SK-N-SH treated with all-trans-retinoic acid at 6 μM for 48 hours (cell line): Measurements from ENCODE around the gene CDX2.

Source experiments
- ATAC-seq: fragments of 200-7000 bp; cut with Tn5 transposase; 3 replicates; pipeline ENCODE4 v1.9.1; 2020; ENCODE audit warnings: mild to moderate bottlenecking, moderate library complexity
- ARNTL ChIP-seq: fragments of 450-650 bp; formaldehyde crosslinking; IDR thresholded peaks from 2 replicates; pipeline ENCODE4 v1.5.0; 2020; ENCODE audit warnings: low read depth, mild to moderate bottlenecking, moderate library complexity, borderline replicate concordance
- BACH2 ChIP-seq: fragments of 250-450 bp; sonication (Bioruptor Pico); IDR thresholded peaks from 2 replicates; pipeline ENCODE4 v1.9.0; 2021; ENCODE audit warnings: mild to moderate bottlenecking, borderline replicate concordance
- CSDC2 ChIP-seq: fragments of 250-450 bp; sonication (Bioruptor Pico); IDR thresholded peaks from 2 replicates; pipeline ENCODE4 v1.5.0; 2020; ENCODE audit warnings: mild to moderate bottlenecking, moderate library complexity
- CSRNP3 ChIP-seq: fragments of 250-450 bp; sonication (Bioruptor Pico); IDR thresholded peaks from 2 replicates; pipeline ENCODE4 v1.5.1; 2021; ENCODE audit warnings: mild to moderate bottlenecking, moderate library complexity
- ESRRG ChIP-seq: fragments of 250-450 bp; sonication (Bioruptor Pico); IDR thresholded peaks from 2 replicates; pipeline ENCODE4 v1.6.1; 2021; ENCODE audit warnings: mild to moderate bottlenecking
- GLIS3 ChIP-seq: fragments of 250-450 bp; sonication (Bioruptor Pico); IDR thresholded peaks from 2 replicates; pipeline ENCODE4 v1.5.0; 2020; ENCODE audit warnings: mild to moderate bottlenecking, moderate library complexity
- ISL1 ChIP-seq: fragments of 250-450 bp; sonication (Bioruptor Pico); IDR thresholded peaks from 2 replicates; pipeline ENCODE4 v2.1.2; 2022; ENCODE audit warnings: mild to moderate bottlenecking, moderate library complexity
- OSR1 ChIP-seq: fragments of 250-450 bp; sonication (Bioruptor Pico); IDR thresholded peaks from 2 replicates; pipeline ENCODE4 v1.8.0; 2022; ENCODE audit warnings: moderate library complexity, mild to moderate bottlenecking, inconsistent platforms
- PATZ1 ChIP-seq: fragments of 250-450 bp; sonication (Bioruptor Pico); IDR thresholded peaks from 2 replicates; pipeline ENCODE4 v1.8.0; 2020; ENCODE audit warnings: mild to moderate bottlenecking, moderate library complexity, borderline replicate concordance
- RARB ChIP-seq: fragments of 250-450 bp; sonication (Bioruptor Pico); IDR thresholded peaks from 2 replicates; pipeline ENCODE4 v1.8.0; 2021; ENCODE audit warnings: mild to moderate bottlenecking, moderate library complexity
- SNAI2 ChIP-seq: fragments of 250-450 bp; sonication (Bioruptor Pico); IDR thresholded peaks from 2 replicates; pipeline ENCODE4 v1.5.0; 2020; ENCODE audit warnings: mild to moderate bottlenecking, moderate library complexity
- TCF4 ChIP-seq: fragments of 250-450 bp; sonication (Bioruptor Pico); IDR thresholded peaks from 2 replicates; pipeline ENCODE4 v1.8.0; 2021; ENCODE audit warnings: mild to moderate bottlenecking, moderate library complexity, borderline replicate concordance
- TOX ChIP-seq: fragments of 250-450 bp; sonication (Bioruptor Pico); IDR thresholded peaks from 2 replicates; pipeline ENCODE4 v1.8.0; 2021; ENCODE audit warnings: mild to moderate bottlenecking, moderate library complexity, borderline replicate concordance
- TSHZ2 ChIP-seq: fragments of 250-450 bp; sonication (Bioruptor Pico); IDR thresholded peaks from 2 replicates; pipeline ENCODE4 v1.5.0; 2020; ENCODE audit warnings: mild to moderate bottlenecking, moderate library complexity
- ZC3H10 ChIP-seq: fragments of 250-450 bp; sonication (Bioruptor Pico); IDR thresholded peaks from 2 replicates; pipeline ENCODE4 v1.5.1; 2021; ENCODE audit warnings: mild to moderate bottlenecking, moderate library complexity
- ZFP3 ChIP-seq: fragments of 250-450 bp; sonication (Bioruptor Pico); IDR thresholded peaks from 2 replicates; pipeline ENCODE4 v1.5.0; 2020; ENCODE audit warnings: mild to moderate bottlenecking, moderate library complexity
- ZFP30 ChIP-seq: fragments of 450-650 bp; formaldehyde crosslinking; IDR thresholded peaks from 2 replicates; pipeline ENCODE4 v1.5.0; 2022; ENCODE audit warnings: mild to moderate bottlenecking, moderate library complexity
- ZNF565 ChIP-seq: fragments of 450-650 bp; formaldehyde crosslinking; conservative IDR thresholded peaks from 2 replicates; pipeline ENCODE4 v1.5.0; 2020; ENCODE audit warnings: low read depth, mild to moderate bottlenecking, moderate library complexity
- ZNF70 ChIP-seq: fragments of 450-650 bp; formaldehyde crosslinking; IDR thresholded peaks from 2 replicates; pipeline ENCODE4 v1.5.0; 2020; ENCODE audit warnings: mild to moderate bottlenecking, moderate library complexity
- ZNF8 ChIP-seq: fragments of 450-650 bp; formaldehyde crosslinking; IDR thresholded peaks from 2 replicates; pipeline ENCODE4 v1.5.0; 2020; ENCODE audit warnings: mild to moderate bottlenecking, moderate library complexity
- TF ChIP-seq, protein P1 (sequence below): fragments of 250-450 bp; sonication (Bioruptor Pico); IDR thresholded peaks from 2 replicates; pipeline ENCODE4 v1.8.0; 2021; ENCODE audit warnings: low read depth, mild to moderate bottlenecking, moderate library complexity, borderline replicate concordance
- TF ChIP-seq, protein P2 (sequence below): fragments of 250-450 bp; sonication (Bioruptor Pico); IDR thresholded peaks from 2 replicates; pipeline ENCODE4 v1.5.1; 2020; ENCODE audit warnings: low read depth, mild to moderate bottlenecking, moderate library complexity

Gene CDX2

DNA sequence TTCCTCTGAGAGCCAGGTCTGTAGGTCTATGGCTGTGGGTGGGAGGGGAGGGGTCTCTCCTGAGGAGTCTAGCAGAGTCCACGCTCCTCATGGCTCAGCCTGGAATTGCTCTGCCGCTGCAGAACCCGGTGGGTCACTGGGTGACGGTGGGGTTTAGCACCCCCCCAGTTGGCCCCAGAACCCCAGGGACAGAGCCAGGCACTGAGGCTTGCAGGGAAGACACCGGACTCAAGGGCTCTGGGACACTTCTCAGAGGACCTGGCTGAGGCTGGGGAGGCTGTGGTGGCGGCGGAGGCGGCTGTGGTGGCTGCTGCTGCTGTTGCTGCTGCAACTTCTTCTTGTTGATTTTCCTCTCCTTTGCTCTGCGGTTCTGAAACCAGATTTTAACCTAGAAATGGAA is 6.1 kb downstream of the CDX2 start:
- no peak for ATAC-seq
- no peak for TF ChIP-seq ZC3H10 (CRISPR knock-in tag)
- no peak for TF ChIP-seq BACH2 (CRISPR knock-in tag)
- TF ChIP-seq TSHZ2 (CRISPR knock-in tag), result no peak
- TF ChIP-seq ZNF565 (CRISPR knock-in tag), result no peak
- no peak for TF ChIP-seq ZFP30 (CRISPR knock-in tag)
- TF ChIP-seq RARB (CRISPR knock-in tag), result no peak
- TF ChIP-seq CSDC2 (CRISPR knock-in tag), result no peak
- no peak for TF ChIP-seq CSRNP3 (CRISPR knock-in tag)
- no peak for TF ChIP-seq PATZ1
- TF ChIP-seq ISL1 (CRISPR knock-in tag), result no peak
- TF ChIP-seq TCF4 (CRISPR knock-in tag), result no peak
- TF ChIP-seq, protein P1, sequence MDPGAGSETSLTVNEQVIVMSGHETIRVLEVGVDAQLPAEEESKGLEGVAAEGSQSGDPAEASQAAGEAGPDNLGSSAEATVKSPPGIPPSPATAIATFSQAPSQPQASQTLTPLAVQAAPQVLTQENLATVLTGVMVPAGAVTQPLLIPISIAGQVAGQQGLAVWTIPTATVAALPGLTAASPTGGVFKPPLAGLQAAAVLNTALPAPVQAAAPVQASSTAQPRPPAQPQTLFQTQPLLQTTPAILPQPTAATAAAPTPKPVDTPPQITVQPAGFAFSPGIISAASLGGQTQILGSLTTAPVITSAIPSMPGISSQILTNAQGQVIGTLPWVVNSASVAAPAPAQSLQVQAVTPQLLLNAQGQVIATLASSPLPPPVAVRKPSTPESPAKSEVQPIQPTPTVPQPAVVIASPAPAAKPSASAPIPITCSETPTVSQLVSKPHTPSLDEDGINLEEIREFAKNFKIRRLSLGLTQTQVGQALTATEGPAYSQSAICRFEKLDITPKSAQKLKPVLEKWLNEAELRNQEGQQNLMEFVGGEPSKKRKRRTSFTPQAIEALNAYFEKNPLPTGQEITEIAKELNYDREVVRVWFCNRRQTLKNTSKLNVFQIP (CRISPR knock-in tag), result no peak
- no peak for TF ChIP-seq TOX (CRISPR knock-in tag)
- no peak for TF ChIP-seq SNAI2 (CRISPR knock-in tag)
- TF ChIP-seq ZNF8 (CRISPR knock-in tag), result no peak
- TF ChIP-seq GLIS3 (CRISPR knock-in tag), result no peak
- TF ChIP-seq ARNTL (CRISPR knock-in tag), result no peak
- no peak for TF ChIP-seq OSR1 (CRISPR knock-in tag)
- TF ChIP-seq, protein P2, sequence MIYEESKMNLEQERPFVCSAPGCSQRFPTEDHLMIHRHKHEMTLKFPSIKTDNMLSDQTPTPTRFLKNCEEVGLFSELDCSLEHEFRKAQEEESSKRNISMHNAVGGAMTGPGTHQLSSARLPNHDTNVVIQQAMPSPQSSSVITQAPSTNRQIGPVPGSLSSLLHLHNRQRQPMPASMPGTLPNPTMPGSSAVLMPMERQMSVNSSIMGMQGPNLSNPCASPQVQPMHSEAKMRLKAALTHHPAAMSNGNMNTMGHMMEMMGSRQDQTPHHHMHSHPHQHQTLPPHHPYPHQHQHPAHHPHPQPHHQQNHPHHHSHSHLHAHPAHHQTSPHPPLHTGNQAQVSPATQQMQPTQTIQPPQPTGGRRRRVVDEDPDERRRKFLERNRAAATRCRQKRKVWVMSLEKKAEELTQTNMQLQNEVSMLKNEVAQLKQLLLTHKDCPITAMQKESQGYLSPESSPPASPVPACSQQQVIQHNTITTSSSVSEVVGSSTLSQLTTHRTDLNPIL (CRISPR knock-in tag), result no peak

DNA sequence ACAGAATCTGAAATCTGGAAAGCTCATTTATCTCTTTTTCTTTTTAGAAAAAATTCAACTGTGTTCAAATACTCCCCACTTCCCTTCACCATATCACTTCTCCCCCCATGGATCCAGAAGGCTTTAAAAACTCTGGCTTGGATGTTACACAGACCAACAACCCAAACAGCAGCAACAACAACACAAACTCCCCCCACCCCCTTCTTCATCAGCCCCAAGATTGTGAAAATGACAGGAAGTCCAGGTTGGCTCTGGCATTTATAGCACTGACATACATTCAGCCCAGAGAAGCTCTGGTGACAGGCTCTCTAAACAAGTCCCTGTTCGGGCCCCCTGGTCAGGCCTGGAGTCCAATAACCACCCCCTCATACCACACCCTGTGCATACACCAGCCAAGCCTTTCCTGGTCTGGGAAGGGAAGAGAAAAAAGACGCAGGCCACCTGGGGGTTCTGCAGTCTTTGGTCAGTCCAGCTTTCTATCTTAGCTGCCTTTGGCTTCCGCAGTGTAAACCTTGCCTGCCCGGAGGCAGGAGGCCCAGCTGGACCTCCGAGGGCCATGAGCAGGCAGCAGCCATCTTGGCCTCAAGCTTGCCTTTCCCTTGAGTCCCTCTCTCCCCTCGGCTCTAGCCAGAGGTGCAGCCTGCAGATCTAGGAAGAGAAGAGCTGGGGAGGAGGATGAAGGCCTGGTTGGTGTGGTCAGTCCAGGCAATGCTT is 6.8 kb downstream of the CDX2 start:
- no peak for ATAC-seq
- TF ChIP-seq CSDC2 (CRISPR knock-in tag) (no peak), ZFP30 (CRISPR knock-in tag) (no peak), RARB (CRISPR knock-in tag) (no peak), ZNF8 (CRISPR knock-in tag) (no peak), SNAI2 (CRISPR knock-in tag) (no peak), GLIS3 (CRISPR knock-in tag) (no peak), TCF4 (CRISPR knock-in tag) (no peak), ARNTL (CRISPR knock-in tag) (no peak), PATZ1 (no peak), TSHZ2 (CRISPR knock-in tag) (no peak), BACH2 (CRISPR knock-in tag) (no peak), ZNF70 (CRISPR knock-in tag) (no peak), ZFP3 (CRISPR knock-in tag) (no peak), TOX (CRISPR knock-in tag) (no peak), ZNF565 (CRISPR knock-in tag) (no peak), ESRRG (no peak), ISL1 (CRISPR knock-in tag) (no peak)
- TF ChIP-seq, protein P2 (CRISPR knock-in tag), result no peak
